ENCODE measurements around the gene KCNJ1. TPM values are rescaled to one million over a fixed set of nuclear protein-coding genes. Genes with fewer than 3 reads are reported as not detected.

The KCNJ1 gene
- total and polyA plus RNA-seq, 4 donors: 0.01 to 0.31 (median 0.14) TPM

DNA sequence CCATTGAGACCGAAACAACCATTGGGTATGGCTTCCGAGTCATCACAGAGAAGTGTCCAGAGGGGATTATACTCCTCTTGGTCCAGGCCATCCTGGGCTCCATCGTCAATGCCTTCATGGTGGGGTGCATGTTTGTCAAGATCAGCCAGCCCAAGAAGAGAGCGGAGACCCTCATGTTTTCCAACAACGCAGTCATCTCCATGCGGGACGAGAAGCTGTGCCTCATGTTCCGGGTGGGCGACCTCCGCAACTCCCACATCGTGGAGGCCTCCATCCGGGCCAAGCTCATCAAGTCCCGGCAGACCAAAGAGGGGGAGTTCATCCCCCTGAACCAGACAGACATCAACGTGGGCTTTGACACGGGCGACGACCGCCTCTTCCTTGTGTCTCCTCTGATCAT is 44.6 kb upstream of the KCNJ1 start:
- H3K9me3 ChIP-seq (ENCODE audit: control insufficient read depth in 4 of 4, insufficient read depth in 3 of 4, low read length in 3 of 4): peaks cover 0 to 3% (median 0%) of the 10 kb centered on the region in 4 donors

GRCh38 chr11:128911239-128911638 is 44.1 kb upstream of the KCNJ1 start:
- no peak overlapping the region for H3K4me3 ChIP-seq
- peaks cover 2 to 9% (median 3%) of the 10 kb centered on the region in 5 donors for H3K4me1 ChIP-seq (ENCODE audit: control insufficient read depth in 5 of 5, insufficient read depth in 5 of 5, low read length in 5 of 5)
- no peak overlapping the region for H3K27ac ChIP-seq (ENCODE audit: low read depth in 1 of 2, low read length in 1 of 2)
- DNase-seq: no peak
- H3K9me3 ChIP-seq (ENCODE audit: control insufficient read depth in 4 of 4, insufficient read depth in 3 of 4, low read length in 3 of 4): peaks cover 0 to 3% (median 0%) of the 10 kb centered on the region in 4 donors
- H3K36me3 ChIP-seq (ENCODE audit: control insufficient read depth in 4 of 4, insufficient read depth in 4 of 4, low read length in 4 of 4): peaks cover 0 to 2% (median 0%) of the 10 kb centered on the region in 4 donors
- H3K9ac ChIP-seq (ENCODE audit: insufficient read depth in 1 of 2, low read length in 2 of 2): no peak overlapping the region
- TF ChIP-seq, protein P1, sequence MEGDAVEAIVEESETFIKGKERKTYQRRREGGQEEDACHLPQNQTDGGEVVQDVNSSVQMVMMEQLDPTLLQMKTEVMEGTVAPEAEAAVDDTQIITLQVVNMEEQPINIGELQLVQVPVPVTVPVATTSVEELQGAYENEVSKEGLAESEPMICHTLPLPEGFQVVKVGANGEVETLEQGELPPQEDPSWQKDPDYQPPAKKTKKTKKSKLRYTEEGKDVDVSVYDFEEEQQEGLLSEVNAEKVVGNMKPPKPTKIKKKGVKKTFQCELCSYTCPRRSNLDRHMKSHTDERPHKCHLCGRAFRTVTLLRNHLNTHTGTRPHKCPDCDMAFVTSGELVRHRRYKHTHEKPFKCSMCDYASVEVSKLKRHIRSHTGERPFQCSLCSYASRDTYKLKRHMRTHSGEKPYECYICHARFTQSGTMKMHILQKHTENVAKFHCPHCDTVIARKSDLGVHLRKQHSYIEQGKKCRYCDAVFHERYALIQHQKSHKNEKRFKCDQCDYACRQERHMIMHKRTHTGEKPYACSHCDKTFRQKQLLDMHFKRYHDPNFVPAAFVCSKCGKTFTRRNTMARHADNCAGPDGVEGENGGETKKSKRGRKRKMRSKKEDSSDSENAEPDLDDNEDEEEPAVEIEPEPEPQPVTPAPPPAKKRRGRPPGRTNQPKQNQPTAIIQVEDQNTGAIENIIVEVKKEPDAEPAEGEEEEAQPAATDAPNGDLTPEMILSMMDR (IDR thresholded peaks at IDR 0.05; ENCODE audit: control extremely low read depth, extremely low read depth): no peak
- ATAC-seq (ENCODE audit: insufficient read depth, low FRiP score): no peak
- peaks cover 0 to under 1% (median 0%) of the 10 kb centered on the region in 3 donors for H3K27me3 ChIP-seq (ENCODE audit: control insufficient read depth in 3 of 3, insufficient read depth in 3 of 3, low read length in 2 of 3)
- WGBS, 2 donors: 97% methylated on average over 17 of the region's 17 CpGs

More for the DNA sequence above, 44.6 kb upstream of the KCNJ1 start:
- Histone ChIP-seq H3K36me3 (ENCODE audit: control insufficient read depth in 4 of 4, insufficient read depth in 4 of 4, low read length in 4 of 4) (peaks cover 0 to 2% (median 0%) of the 10 kb centered on the region in 4 donors), H3K4me3 (no peak overlapping the region), H3K4me1 (ENCODE audit: control insufficient read depth in 5 of 5, insufficient read depth in 5 of 5, low read length in 5 of 5) (peaks cover 2 to 9% (median 3%) of the 10 kb centered on the region in 5 donors), H3K27me3 (ENCODE audit: control insufficient read depth in 3 of 3, insufficient read depth in 3 of 3, low read length in 2 of 3) (no peaks in the 10 kb centered on the region), H3K9ac (ENCODE audit: insufficient read depth in 1 of 2, low read length in 2 of 2) (no peak overlapping the region), H3K27ac (ENCODE audit: low read depth in 1 of 2, low read length in 1 of 2) (no peak overlapping the region)
- WGBS, 2 donors: 96 to 98% methylated on average over 18 of the region's 18 CpGs
- ATAC-seq (ENCODE audit: insufficient read depth, low FRiP score) (no peak), DNase-seq (no peak)
- TF ChIP-seq, protein P1 (IDR thresholded peaks at IDR 0.05; ENCODE audit: control extremely low read depth, extremely low read depth): no peak

DNA sequence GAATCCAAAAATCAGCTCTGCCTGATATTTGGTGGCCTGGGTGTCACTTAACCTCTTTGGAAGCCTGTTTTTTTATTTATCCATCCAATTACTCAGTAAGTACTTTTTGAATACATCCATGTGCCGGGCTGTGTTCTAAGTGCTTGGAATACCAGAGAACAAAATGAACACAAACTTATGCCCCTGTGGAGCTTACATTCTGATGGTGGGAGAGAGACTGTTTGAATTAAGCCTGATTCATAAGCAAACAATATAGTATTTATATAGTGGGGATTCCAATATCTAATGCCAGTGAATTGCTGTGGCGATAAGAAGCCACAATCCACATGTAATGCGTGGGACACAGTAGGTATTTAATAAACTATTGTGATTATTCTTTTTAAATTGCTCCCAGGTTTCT is 43.5 kb upstream of the KCNJ1 start:
- Histone ChIP-seq H3K36me3 (ENCODE audit: control insufficient read depth in 4 of 4, insufficient read depth in 4 of 4, low read length in 4 of 4) (peaks cover 0 to 2% (median 0%) of the 10 kb centered on the region in 4 donors), H3K9me3 (ENCODE audit: control insufficient read depth in 4 of 4, insufficient read depth in 3 of 4, low read length in 3 of 4) (peaks cover 0 to 3% (median 0%) of the 10 kb centered on the region in 4 donors), H3K27ac (ENCODE audit: low read depth in 1 of 2, low read length in 1 of 2) (no peak overlapping the region), H3K4me3 (no peak overlapping the region), H3K9ac (ENCODE audit: insufficient read depth in 1 of 2, low read length in 2 of 2) (no peak overlapping the region), H3K4me1 (ENCODE audit: control insufficient read depth in 5 of 5, insufficient read depth in 5 of 5, low read length in 5 of 5) (peaks cover 2 to 9% (median 3%) of the 10 kb centered on the region in 5 donors), H3K27me3 (ENCODE audit: control insufficient read depth in 3 of 3, insufficient read depth in 3 of 3, low read length in 2 of 3) (peaks cover 0 to 3% (median 0%) of the 10 kb centered on the region in 3 donors)
- DNase-seq: no peak
- 90 to 93% methylated on average over 3 of the region's 3 CpGs for WGBS, 2 donors
- ATAC-seq (ENCODE audit: insufficient read depth, low FRiP score): no peak
- TF ChIP-seq, protein P1 (IDR thresholded peaks at IDR 0.05; ENCODE audit: control extremely low read depth, extremely low read depth): no peak

Measured in lung (tissue), 12 donors.